Suppressor macrophage (primary cell): ENCODE results near the gene PDE11A.

ENCODE experiments used
- DNase-seq, 4 experiments: peaks; one replicate each; pipeline ENCODE4 v3.0.0-alpha.2; 2020 to 2022

Gene PDE11A

GRCh38 chr2:177592945-177593344 lies 479.6 kb downstream of the PDE11A start:
- no peak for DNase-seq

DNA sequence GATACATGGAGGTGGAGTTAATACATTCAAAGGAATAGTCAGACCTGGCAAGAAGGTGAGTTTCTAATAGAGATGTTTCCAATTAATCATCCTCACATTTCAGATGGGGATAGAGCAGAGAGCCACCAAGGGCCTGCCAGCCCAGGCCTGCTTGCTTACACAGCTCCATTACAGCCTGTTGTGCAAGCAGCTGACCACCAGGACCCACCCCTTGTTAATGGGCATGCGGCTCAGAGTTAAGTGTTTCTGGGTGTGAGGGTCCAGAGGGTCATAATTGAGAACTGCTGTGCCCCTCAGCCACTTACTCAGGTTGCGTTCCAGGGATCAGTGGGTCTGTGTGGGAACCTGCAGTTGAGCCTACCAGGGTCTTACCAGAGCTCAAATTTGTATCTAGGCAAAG lies 480.2 kb downstream of the PDE11A start:
- DNase-seq: no peak

DNA sequence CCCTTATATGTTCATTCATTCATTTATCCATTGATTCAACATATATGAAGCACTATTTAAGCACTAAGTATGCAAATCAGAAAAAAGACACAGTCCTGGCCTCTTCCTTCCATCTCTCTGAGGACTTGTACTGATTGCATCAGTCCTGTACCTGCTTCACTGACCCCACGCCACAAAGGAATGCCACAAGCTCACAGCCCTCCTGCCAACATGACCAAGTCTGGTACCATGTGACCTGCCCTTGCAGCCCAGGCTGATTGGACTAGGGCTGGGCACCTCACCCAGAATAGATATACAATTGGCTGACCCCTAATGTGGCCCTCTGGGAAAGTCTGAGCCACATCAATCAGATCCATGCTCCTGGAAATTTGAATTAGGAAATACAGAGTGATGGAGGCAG lies 483.4 kb downstream of the PDE11A start:
- no peak for DNase-seq

DNA sequence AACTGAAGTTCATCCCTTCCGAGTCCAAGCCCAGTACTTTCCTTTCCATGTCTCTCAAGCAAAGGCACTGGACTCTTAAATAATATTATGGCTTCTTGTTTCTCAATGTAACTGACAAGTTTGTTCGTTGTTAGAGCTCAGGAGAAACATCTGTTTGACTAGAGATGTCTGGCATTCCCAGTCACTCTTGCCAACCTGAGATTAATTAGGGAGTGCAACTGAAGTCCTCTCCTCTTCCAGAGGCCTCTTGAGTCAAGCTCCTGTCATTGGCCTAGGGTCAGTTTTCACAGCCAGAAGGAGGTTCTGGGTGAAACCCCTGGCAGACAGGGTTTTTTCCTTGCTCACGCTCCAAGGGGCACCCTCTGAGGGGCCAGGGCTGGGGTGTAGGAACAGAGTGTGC lies 483.9 kb downstream of the PDE11A start:
- no peak for DNase-seq

- DNase-seq: no peak
Measured at GRCh38 chr2:177587371-177587770, 485.2 kb downstream of the PDE11A start.

DNA sequence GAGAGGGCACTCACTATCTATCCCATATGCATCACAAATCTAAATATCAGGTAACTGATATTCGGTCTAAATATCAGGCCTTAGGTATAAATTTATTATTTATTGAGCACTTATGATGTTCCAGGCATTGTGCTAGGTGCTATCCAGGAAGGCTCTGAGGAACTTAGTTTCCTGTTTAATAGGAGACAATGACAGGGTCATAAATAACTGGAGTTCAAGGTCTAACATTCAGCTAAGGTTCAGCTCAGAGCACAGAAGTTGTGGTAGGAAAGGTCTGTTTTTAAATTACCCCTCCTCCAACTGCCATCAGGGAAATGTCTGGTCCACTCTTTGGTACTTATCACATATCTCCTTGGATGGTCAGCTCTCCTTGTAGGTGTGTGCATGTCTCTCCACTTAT lies 486.4 kb downstream of the PDE11A start:
- DNase-seq: no peak

- DNase-seq: no peak
Measured at GRCh38 chr2:177585234-177585863, 487.2 kb downstream of the PDE11A start.

GRCh38 chr2:177584030-177584692 lies 488.4 kb downstream of the PDE11A start:
- DNase-seq: peak; percentile 35 to 64 (median 56)

DNA sequence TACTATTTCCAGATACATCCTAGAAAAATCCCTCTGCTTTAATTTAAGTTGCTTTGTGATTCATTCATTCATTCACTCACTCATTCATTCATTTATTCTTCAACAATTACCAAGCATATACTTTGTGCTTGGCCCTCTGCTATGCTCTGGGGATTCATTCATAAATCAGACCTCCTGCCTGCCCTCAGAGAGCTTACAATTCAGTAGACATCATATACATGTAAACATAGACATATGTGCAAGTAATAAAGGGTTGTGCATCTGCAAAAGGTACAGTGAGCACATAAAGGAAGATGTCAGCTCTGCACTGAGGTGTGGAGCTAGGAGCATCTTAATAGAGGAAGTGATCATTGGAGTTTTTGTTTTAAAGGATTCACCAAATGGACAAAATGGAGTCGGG lies 490.6 kb downstream of the PDE11A start:
- no peak for DNase-seq

DNA sequence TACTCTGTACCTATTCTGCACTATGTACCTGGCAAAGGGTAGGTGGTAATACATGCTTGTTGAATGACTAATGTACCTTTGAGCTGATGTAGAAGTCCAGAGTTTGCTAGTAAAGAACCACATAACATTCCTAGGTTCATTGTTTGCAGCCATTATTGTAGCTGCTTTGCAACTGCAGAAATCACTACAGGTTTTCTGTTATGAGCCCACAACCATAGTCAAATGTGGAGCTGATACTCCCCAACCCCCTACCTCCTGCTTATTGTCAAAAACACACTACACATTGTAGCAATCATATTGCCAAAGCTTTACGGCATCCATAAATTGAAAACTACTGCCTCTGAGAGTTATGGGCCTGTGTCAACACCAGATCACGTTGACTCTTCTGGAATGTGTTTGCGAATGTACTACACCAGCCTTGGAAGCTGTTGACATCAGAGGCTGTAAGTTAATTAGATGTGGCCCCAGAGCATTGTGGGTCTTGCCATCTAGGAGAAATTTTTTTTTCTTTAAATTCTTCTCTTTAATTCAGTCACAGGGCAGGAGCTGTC lies 493.0 kb downstream of the PDE11A start:
- no peak for DNase-seq

DNA sequence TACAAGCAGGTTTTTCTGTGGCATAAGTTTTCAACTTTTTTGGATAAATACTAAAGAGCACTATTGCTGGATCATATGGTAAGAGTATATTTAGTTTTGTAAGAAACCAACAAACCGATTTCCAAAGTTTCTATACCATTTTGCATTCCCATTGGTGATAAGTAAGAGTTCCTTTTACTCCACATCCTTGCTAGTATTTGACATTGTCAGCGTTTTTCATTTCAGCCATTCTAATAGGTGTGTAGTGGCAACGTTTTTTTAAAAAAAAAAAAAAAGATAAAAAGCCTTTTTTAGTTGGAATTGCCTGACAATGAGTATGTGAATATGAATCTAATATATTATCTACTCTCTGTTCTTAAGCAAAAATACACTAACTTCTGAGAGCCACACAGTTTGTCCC lies 494.1 kb downstream of the PDE11A start:
- DNase-seq: no peak

- DNase-seq: no peak
Measured at GRCh38 chr2:177577075-177577474, 495.5 kb downstream of the PDE11A start.

- DNase-seq: no peak
Measured at GRCh38 chr2:177575358-177575757, 497.2 kb downstream of the PDE11A start.

GRCh38 chr2:177574356-177574755 lies 498.2 kb downstream of the PDE11A start:
- no peak for DNase-seq
